PFSK-1 (cell line): Measurements from ENCODE around the gene MAPRE2. TPM values are rescaled to one million over a fixed set of nuclear protein-coding genes. Genes with fewer than 3 reads are reported as not detected.

ENCODE experiments used
- FOXP2 ChIP-seq: optimal IDR thresholded peaks from 2 replicates; pipeline ENCODE3; 2011; ENCODE audit warnings: borderline replicate concordance, control low read depth, inconsistent platforms; ENCODE audit not compliant: insufficient read depth; ENCODE audit errors: extremely low read length, extremely low read depth
- POLR2AphosphoS5 ChIP-seq: IDR thresholded peaks from 2 replicates; pipeline ENCODE4 v1.6.1; 2012; ENCODE audit warnings: low read depth, mild to moderate bottlenecking, control low read depth, low read length, moderate library complexity
- REST ChIP-seq, 2 experiments: IDR thresholded peaks; 2 replicates each; pipeline versions ENCODE4 v1.6.1 to v1.8.0; 2011 to 2012; ENCODE audit warnings: low read depth in 2 of 2, low read length in 2 of 2, control low read depth in 1 of 2, inconsistent platforms in 1 of 2, mild to moderate bottlenecking in 1 of 2, moderate library complexity in 1 of 2; ENCODE audit not compliant: insufficient read depth in 1 of 2
- SIN3A ChIP-seq: IDR thresholded peaks from 2 replicates; pipeline ENCODE4 v1.6.1; 2012; ENCODE audit warnings: mild to moderate bottlenecking, low read length, moderate library complexity, borderline replicate concordance; ENCODE audit not compliant: insufficient read depth
- TAF1 ChIP-seq: IDR thresholded peaks from 2 replicates; pipeline ENCODE4 v1.6.1; 2012; ENCODE audit warnings: low read length, control low read depth, borderline replicate concordance; ENCODE audit not compliant: insufficient read depth
- polyA plus RNA-seq: library from polyadenylated mRNA; unstranded; fragments of >200 nt; gene quantifications from one replicate; pipeline ENCODE4 v1.2.1, GENCODE V29; 2012; ENCODE audit warnings: low read depth, missing spikeins; ENCODE audit not compliant: insufficient read length

The MAPRE2 gene
- polyA plus RNA-seq: 21.0 TPM

- TF ChIP-seq POLR2AphosphoS5 (peak; percentile 90), REST (IDR thresholded peaks at IDR 0.05; ENCODE audit: insufficient read depth in 1 of 2, low read depth in 2 of 2, low read length in 2 of 2) (no peak), SIN3A (peak; percentile 88; the same call in 1 of the 2 replicates), TAF1 (peak; percentile 81; the same call in 1 of the 2 replicates), FOXP2 (peak; percentile 96)
Measured at GRCh38 chr18:35040988-35041814, at the start of gene MAPRE2. MAPRE2 (plus strand) TSS chr18:35041413; CDS start chr18:35041540, 127 bp downstream.

- TF ChIP-seq REST (IDR thresholded peaks at IDR 0.05; ENCODE audit: insufficient read depth in 1 of 2, low read depth in 2 of 2, low read length in 2 of 2): no peak
- no peak for TF ChIP-seq SIN3A
- TF ChIP-seq TAF1: no peak
- no peak for TF ChIP-seq FOXP2
- no peak for TF ChIP-seq POLR2AphosphoS5
Measured at GRCh38 chr18:34991561-34991960, 49.7 kb upstream of the MAPRE2 start.

GRCh38 chr18:34993289-34993688 is 47.9 kb upstream of the MAPRE2 start:
- TF ChIP-seq POLR2AphosphoS5 (no peak), TAF1 (no peak), REST (IDR thresholded peaks at IDR 0.05; ENCODE audit: insufficient read depth in 1 of 2, low read depth in 2 of 2, low read length in 2 of 2) (no peak), SIN3A (no peak), FOXP2 (no peak)

GRCh38 chr18:34995746-34996145 is 45.5 kb upstream of the MAPRE2 start:
- TF ChIP-seq FOXP2 (no peak), POLR2AphosphoS5 (no peak), REST (IDR thresholded peaks at IDR 0.05; ENCODE audit: insufficient read depth in 1 of 2, low read depth in 2 of 2, low read length in 2 of 2) (no peak), SIN3A (no peak), TAF1 (no peak)
